Neural cell (in vitro differentiated cells): ENCODE results near the gene LRRC18. TPM values are rescaled to one million over a fixed set of nuclear protein-coding genes. Genes with fewer than 3 reads are reported as not detected.

Source experiments
- H2AFZ ChIP-seq: fragments of 200-600, 300-800 bp; sonication (generic), shearing (Covaris generic); 2 replicates; pipeline ENCODE4 v1.6.0; 2014; ENCODE audit warnings: low read depth, mild to moderate bottlenecking, antibody characterized with exemption, low read length, moderate library complexity
- H3F3A ChIP-seq: fragments of 200-600 bp; shearing (Covaris generic); 2 replicates; pipeline ENCODE4 v1.6.1; 2016; ENCODE audit warnings: mild to moderate bottlenecking, moderate library complexity, mixed read lengths, antibody characterized with exemption, low read length; ENCODE audit not compliant: insufficient read depth, poor library complexity, severe bottlenecking
- H3K27ac ChIP-seq: fragments of 200-600, 300-800 bp; sonication (generic), shearing (Covaris generic); 2 replicates; pipeline ENCODE4 v1.5.1; 2014; ENCODE audit warnings: mild to moderate bottlenecking, low read length, moderate library complexity
- H3K27me3 ChIP-seq: fragments of 300-800, 200-600 bp; sonication (generic), shearing (Covaris generic); 2 replicates; pipeline ENCODE4 v1.6.0; 2014; ENCODE audit warnings: mild to moderate bottlenecking, low read depth, low read length, moderate library complexity; ENCODE audit not compliant: insufficient read depth
- H3K36me3 ChIP-seq: fragments of 300-800, 200-600 bp; sonication (generic), shearing (Covaris generic); 2 replicates; pipeline ENCODE4 v1.5.1; 2014; ENCODE audit warnings: mild to moderate bottlenecking, antibody characterized with exemption, low read length, moderate library complexity; ENCODE audit not compliant: insufficient read depth
- H3K4me2 ChIP-seq: fragments of 300-800, 200-600 bp; sonication (generic), shearing (Covaris generic); 2 replicates; pipeline ENCODE4 v1.6.0; 2014; ENCODE audit warnings: mild to moderate bottlenecking, low read length
- H3K4me3 ChIP-seq: fragments of 300-800, 200-600 bp; sonication (generic), shearing (Covaris generic); 2 replicates; pipeline ENCODE4 v1.5.1; 2014; ENCODE audit warnings: mild to moderate bottlenecking, low read length, moderate library complexity
- H3K79me2 ChIP-seq: fragments of 200-600 bp; shearing (Covaris generic); replicated peaks from 2 replicates; pipeline ENCODE4 v1.6.0; 2014; ENCODE audit warnings: mild to moderate bottlenecking, low read length, moderate library complexity; ENCODE audit not compliant: insufficient read depth
- H3K9ac ChIP-seq: fragments of 300-800, 200-600 bp; sonication (generic), shearing (Covaris generic); 2 replicates; pipeline ENCODE4 v1.6.1; 2016; ENCODE audit warnings: mild to moderate bottlenecking, low read length, mixed read lengths
- H3K9me2 ChIP-seq: fragments of 200-600 bp; shearing (Covaris generic); 2 replicates; pipeline ENCODE4 v1.6.1; 2016; ENCODE audit warnings: mild to moderate bottlenecking, low read length, mixed read lengths; ENCODE audit not compliant: insufficient read depth
- H3K9me3 ChIP-seq: fragments of 200-600, 300-800 bp; sonication (generic), shearing (Covaris generic); 2 replicates; pipeline ENCODE4 v1.6.1; 2016; ENCODE audit warnings: mild to moderate bottlenecking, mixed run types, low read length, moderate library complexity, mixed read lengths
- H4K20me1 ChIP-seq: fragments of 200-600 bp; shearing (Covaris generic); 2 replicates; pipeline ENCODE4 v1.6.1; 2016; ENCODE audit warnings: mild to moderate bottlenecking, mixed run types; ENCODE audit not compliant: insufficient read depth
- EP300 ChIP-seq: fragments of 450-650 bp; conservative IDR thresholded peaks from 2 replicates; pipeline ENCODE4 v1.6.1; 2014; ENCODE audit warnings: antibody characterized with exemption, mild to moderate bottlenecking, moderate library complexity; ENCODE audit not compliant: poor library complexity, severe bottlenecking
- EZH2 ChIP-seq: fragments of 200-600, 300-800 bp; shearing (Covaris generic), sonication (generic); IDR thresholded peaks from 2 replicates; pipeline ENCODE4 v1.6.1; 2014; ENCODE audit warnings: antibody characterized with exemption, low read length, borderline replicate concordance, mild to moderate bottlenecking; ENCODE audit not compliant: insufficient read depth, poor library complexity, severe bottlenecking
- MXI1 ChIP-seq: fragments of 450-650 bp; conservative IDR thresholded peaks from 2 replicates; pipeline ENCODE4 v1.6.1; 2014; ENCODE audit warnings: antibody characterized with exemption, mild to moderate bottlenecking; ENCODE audit not compliant: poor library complexity, severe bottlenecking
- POLR2AphosphoS5 ChIP-seq: IDR thresholded peaks from 2 replicates; pipeline ENCODE4 v1.6.1; 2012
- RAD21 ChIP-seq: fragments of 450-650 bp; conservative IDR thresholded peaks from 2 replicates; pipeline ENCODE4 v1.6.1; 2014; ENCODE audit warnings: antibody characterized with exemption, mild to moderate bottlenecking, moderate library complexity
- SMC3 ChIP-seq: fragments of 450-650 bp; conservative IDR thresholded peaks from 2 replicates; pipeline ENCODE4 v1.6.1; 2014; ENCODE audit warnings: antibody characterized with exemption, mild to moderate bottlenecking, moderate library complexity; ENCODE audit not compliant: poor library complexity
- TAF1 ChIP-seq: IDR thresholded peaks from 2 replicates; pipeline ENCODE4 v1.6.1; 2012; ENCODE audit warnings: low read depth
- polyA minus RNA-seq: library from RNA; depleted of rRNA, polyadenylated mRNA; stranded (reverse); fragments of >200 nt; gene quantifications from 2 replicates; pipeline ENCODE4 v1.2.3, GENCODE V29; 2014
- polyA plus RNA-seq: library from polyadenylated mRNA; depleted of rRNA; stranded (reverse); fragments of >200 nt; gene quantifications from 2 replicates; pipeline ENCODE4 v1.2.3, GENCODE V29; 2014
- TF ChIP-seq, protein P1 (sequence below): fragments of 450-650 bp; IDR thresholded peaks from 2 replicates; pipeline ENCODE4 v1.5.1; 2014; ENCODE audit warnings: antibody characterized with exemption, mild to moderate bottlenecking, moderate library complexity; ENCODE audit not compliant: poor library complexity, severe bottlenecking
- TF ChIP-seq, protein P2 (sequence below): IDR thresholded peaks from 2 replicates; pipeline ENCODE4 v1.6.1; 2012; ENCODE audit warnings: borderline replicate concordance

The LRRC18 gene
- polyA plus RNA-seq (not detected in 2 replicates), polyA minus RNA-seq (not detected in 2 replicates)

DNA sequence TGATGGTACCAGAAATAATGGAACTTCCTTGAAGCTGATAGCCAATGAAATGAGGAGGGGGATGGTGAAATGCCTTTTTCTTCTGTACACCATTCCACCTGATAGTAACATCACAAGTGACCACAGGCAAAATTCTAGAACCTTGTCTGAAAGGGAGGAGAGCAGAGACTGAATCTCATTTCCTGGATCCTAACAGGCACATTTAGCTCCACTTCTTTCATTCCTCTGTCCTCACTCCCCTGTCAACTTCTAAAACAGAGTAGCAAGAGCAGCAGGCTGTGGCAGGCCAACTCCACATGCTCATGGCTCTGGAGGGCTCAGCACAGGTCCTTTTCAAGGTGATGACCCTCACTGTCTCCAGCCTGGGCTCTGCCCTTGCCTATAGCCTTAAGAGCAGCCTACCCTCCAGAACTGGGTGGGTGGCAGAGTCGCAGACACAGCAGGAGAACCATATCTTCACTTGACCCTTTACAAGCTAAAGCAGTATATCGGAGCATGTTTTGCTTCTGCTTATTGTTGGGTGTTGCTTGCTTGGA lies at the start of gene LRRC18:
LRRC18 (minus strand) TSS at position 51 of the 536 bp plus-strand sequence. CDS start 25,685 bp downstream, outside the sequence.
- H4K20me1 ChIP-seq = no peaks in the 10 kb centered on the region
- H3K27ac ChIP-seq = no peak within 1 kb of the TSS
- H3K27me3 ChIP-seq = no peaks in the 10 kb centered on the region
- H3K9ac ChIP-seq = no peak within 1 kb of the TSS
- H2AFZ ChIP-seq = no peak within 1 kb of the TSS
- no peaks in the 10 kb centered on the region for H3K36me3 ChIP-seq
- H3K9me2 ChIP-seq = no peaks in the 10 kb centered on the region
- no peak for TF ChIP-seq EZH2
- TF ChIP-seq POLR2AphosphoS5 = no peak
- no peak for TF ChIP-seq SMC3
- TF ChIP-seq, protein P1, sequence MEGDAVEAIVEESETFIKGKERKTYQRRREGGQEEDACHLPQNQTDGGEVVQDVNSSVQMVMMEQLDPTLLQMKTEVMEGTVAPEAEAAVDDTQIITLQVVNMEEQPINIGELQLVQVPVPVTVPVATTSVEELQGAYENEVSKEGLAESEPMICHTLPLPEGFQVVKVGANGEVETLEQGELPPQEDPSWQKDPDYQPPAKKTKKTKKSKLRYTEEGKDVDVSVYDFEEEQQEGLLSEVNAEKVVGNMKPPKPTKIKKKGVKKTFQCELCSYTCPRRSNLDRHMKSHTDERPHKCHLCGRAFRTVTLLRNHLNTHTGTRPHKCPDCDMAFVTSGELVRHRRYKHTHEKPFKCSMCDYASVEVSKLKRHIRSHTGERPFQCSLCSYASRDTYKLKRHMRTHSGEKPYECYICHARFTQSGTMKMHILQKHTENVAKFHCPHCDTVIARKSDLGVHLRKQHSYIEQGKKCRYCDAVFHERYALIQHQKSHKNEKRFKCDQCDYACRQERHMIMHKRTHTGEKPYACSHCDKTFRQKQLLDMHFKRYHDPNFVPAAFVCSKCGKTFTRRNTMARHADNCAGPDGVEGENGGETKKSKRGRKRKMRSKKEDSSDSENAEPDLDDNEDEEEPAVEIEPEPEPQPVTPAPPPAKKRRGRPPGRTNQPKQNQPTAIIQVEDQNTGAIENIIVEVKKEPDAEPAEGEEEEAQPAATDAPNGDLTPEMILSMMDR = no peak
- TF ChIP-seq MXI1 = no peak
- no peak for TF ChIP-seq RAD21
- TF ChIP-seq EP300 = no peak
- TF ChIP-seq, protein P2, sequence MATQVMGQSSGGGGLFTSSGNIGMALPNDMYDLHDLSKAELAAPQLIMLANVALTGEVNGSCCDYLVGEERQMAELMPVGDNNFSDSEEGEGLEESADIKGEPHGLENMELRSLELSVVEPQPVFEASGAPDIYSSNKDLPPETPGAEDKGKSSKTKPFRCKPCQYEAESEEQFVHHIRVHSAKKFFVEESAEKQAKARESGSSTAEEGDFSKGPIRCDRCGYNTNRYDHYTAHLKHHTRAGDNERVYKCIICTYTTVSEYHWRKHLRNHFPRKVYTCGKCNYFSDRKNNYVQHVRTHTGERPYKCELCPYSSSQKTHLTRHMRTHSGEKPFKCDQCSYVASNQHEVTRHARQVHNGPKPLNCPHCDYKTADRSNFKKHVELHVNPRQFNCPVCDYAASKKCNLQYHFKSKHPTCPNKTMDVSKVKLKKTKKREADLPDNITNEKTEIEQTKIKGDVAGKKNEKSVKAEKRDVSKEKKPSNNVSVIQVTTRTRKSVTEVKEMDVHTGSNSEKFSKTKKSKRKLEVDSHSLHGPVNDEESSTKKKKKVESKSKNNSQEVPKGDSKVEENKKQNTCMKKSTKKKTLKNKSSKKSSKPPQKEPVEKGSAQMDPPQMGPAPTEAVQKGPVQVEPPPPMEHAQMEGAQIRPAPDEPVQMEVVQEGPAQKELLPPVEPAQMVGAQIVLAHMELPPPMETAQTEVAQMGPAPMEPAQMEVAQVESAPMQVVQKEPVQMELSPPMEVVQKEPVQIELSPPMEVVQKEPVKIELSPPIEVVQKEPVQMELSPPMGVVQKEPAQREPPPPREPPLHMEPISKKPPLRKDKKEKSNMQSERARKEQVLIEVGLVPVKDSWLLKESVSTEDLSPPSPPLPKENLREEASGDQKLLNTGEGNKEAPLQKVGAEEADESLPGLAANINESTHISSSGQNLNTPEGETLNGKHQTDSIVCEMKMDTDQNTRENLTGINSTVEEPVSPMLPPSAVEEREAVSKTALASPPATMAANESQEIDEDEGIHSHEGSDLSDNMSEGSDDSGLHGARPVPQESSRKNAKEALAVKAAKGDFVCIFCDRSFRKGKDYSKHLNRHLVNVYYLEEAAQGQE = no peak
- H3F3A ChIP-seq = no peaks in the 10 kb centered on the region
- H3K4me3 ChIP-seq = no peak within 1 kb of the TSS
- no peaks in the 10 kb centered on the region for H3K79me2 ChIP-seq
- H3K9me3 ChIP-seq = no peaks in the 10 kb centered on the region
- no peak within 1 kb of the TSS for H3K4me2 ChIP-seq

- no peak overlapping the region for H3K9ac ChIP-seq
- H2AFZ ChIP-seq = no peak overlapping the region
- no peaks in the 10 kb centered on the region for H3K9me2 ChIP-seq
- H3K27me3 ChIP-seq = no peaks in the 10 kb centered on the region
- no peaks in the 10 kb centered on the region for H3K79me2 ChIP-seq
- H3K4me2 ChIP-seq = no peak overlapping the region
- no peak overlapping the region for H3K27ac ChIP-seq
- no peaks in the 10 kb centered on the region for H4K20me1 ChIP-seq
- TF ChIP-seq, protein P2 = no peak
- TF ChIP-seq RAD21 = no peak
- TF ChIP-seq EP300 = no peak
- TF ChIP-seq TAF1 = no peak
- TF ChIP-seq, protein P1 = no peak
- TF ChIP-seq SMC3 = no peak
- no peak for TF ChIP-seq EZH2
- TF ChIP-seq MXI1 = no peak
- TF ChIP-seq POLR2AphosphoS5 = no peak
- H3K9me3 ChIP-seq = no peaks in the 10 kb centered on the region
- H3F3A ChIP-seq = no peaks in the 10 kb centered on the region
- no peaks in the 10 kb centered on the region for H3K36me3 ChIP-seq
- no peak overlapping the region for H3K4me3 ChIP-seq
Observed at GRCh38 chr10:48985621-48986158, 46.0 kb upstream of the LRRC18 start.
